Measurements from ENCODE around the gene CCDC12.

- TF ChIP-seq ZBTB49 (CRISPR knock-in tag; IDR thresholded peaks at IDR 0.05; ENCODE audit: borderline replicate concordance): no peak
- TF ChIP-seq MYNN (IDR thresholded peaks at IDR 0.05): no peak
- no peak for TF ChIP-seq MYNN (CRISPR knock-in tag; IDR thresholded peaks at IDR 0.05)
- TF ChIP-seq SETDB1 (IDR thresholded peaks at IDR 0.05; ENCODE audit: low read length): no peak
- no peak for TF ChIP-seq E2F4 (CRISPR knock-in tag; IDR thresholded peaks at IDR 0.05; ENCODE audit: low read depth)
- TF ChIP-seq, protein P1, sequence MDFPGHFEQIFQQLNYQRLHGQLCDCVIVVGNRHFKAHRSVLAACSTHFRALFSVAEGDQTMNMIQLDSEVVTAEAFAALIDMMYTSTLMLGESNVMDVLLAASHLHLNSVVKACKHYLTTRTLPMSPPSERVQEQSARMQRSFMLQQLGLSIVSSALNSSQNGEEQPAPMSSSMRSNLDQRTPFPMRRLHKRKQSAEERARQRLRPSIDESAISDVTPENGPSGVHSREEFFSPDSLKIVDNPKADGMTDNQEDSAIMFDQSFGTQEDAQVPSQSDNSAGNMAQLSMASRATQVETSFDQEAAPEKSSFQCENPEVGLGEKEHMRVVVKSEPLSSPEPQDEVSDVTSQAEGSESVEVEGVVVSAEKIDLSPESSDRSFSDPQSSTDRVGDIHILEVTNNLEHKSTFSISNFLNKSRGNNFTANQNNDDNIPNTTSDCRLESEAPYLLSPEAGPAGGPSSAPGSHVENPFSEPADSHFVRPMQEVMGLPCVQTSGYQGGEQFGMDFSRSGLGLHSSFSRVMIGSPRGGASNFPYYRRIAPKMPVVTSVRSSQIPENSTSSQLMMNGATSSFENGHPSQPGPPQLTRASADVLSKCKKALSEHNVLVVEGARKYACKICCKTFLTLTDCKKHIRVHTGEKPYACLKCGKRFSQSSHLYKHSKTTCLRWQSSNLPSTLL (IDR thresholded peaks at IDR 0.05): no peak
- TF ChIP-seq TCF3 (CRISPR knock-in tag; IDR thresholded peaks at IDR 0.05): no peak
- TF ChIP-seq GATA2 (CRISPR knock-in tag; IDR thresholded peaks at IDR 0.05): no peak
- TF ChIP-seq HIVEP1 (CRISPR knock-in tag; IDR thresholded peaks at IDR 0.05): no peak
Observed at GRCh38 chr3:46900007-46900292, 76.6 kb downstream of the CCDC12 start.
